Left lung (tissue), 10 donors: ENCODE data around the gene PTPRT. TPM values are rescaled to one million over a fixed set of nuclear protein-coding genes. Genes with fewer than 3 reads are reported as not detected.
A peak's percentile ranks its signal among the peaks of the same experiment; 100 is the strongest.

ENCODE experiments used
- ATAC-seq: fragments of 200-7000 bp; cut with Tn5 transposase; one replicate; pipeline ENCODE4 v1.9.1; 2020; ENCODE audit warnings: moderate library complexity
- DNase-seq, 4 donors: peaks; one replicate each; pipeline ENCODE4 v3.0.0-alpha.2; 2013 to 2020
- H3K27ac ChIP-seq, 2 donors: fragments of 200-600 bp; sonication (generic) in 1 of 2; one replicate each; pipeline versions ENCODE4 v1.5.0 to v1.8.0; 2020 to 2021
- H3K27me3 ChIP-seq, 2 donors: fragments of 200-600 bp; sonication (generic) in 1 of 2; one replicate each; pipeline versions ENCODE4 v1.5.0 to v1.8.0; 2020 to 2021
- H3K36me3 ChIP-seq, 2 donors: fragments of 200-600 bp; sonication (generic) in 1 of 2; one replicate each; pipeline versions ENCODE4 v1.5.0 to v1.8.0; 2020 to 2021
- H3K4me1 ChIP-seq, 2 donors: fragments of 200-600 bp; one replicate each; pipeline ENCODE4 v1.8.0; 2021
- H3K4me3 ChIP-seq, 2 donors: fragments of 200-600 bp; sonication (generic) in 1 of 2; one replicate each; pipeline versions ENCODE4 v1.5.0 to v1.8.0; 2020 to 2021; ENCODE audit warnings: mild to moderate bottlenecking in 1 of 2
- H3K9me3 ChIP-seq, 2 donors: fragments of 200-600 bp; sonication (generic) in 1 of 2; one replicate each; pipeline versions ENCODE4 v1.5.0 to v1.8.0; 2020 to 2021
- CTCF ChIP-seq, 2 donors: fragments of 200-600 bp; sonication (generic) in 1 of 2; IDR thresholded peaks; one replicate each; pipeline versions ENCODE4 v1.5.0 to v1.8.0; 2021; ENCODE audit warnings: antibody characterized with exemption in 2 of 2
- intact Hi-C, 2 donors: fragments of 100-400 bp; cut with DNase I; formaldehyde crosslinking; loops; one replicate each; pipeline versions ENCODE4 v1.11.2 to v1.14.2; 2022
- polyA plus RNA-seq, 6 donors: library from polyadenylated mRNA; unstranded; fragments of 120-200 nt; gene quantifications; one replicate each; pipeline ENCODE4 v1.2.1, GENCODE V29; 2013; ENCODE audit not compliant: insufficient read length in 6 of 6
- total RNA-seq, 2 donors: library from RNA; stranded (reverse); fragmentation: NEBNext Ultra II Directional; extraction: Animal tissue kit (Norgen Biotek cat#: 25700); gene quantifications; one replicate each; pipeline ENCODE4 v1.2.1, GENCODE V29; 2021
- donor health status: DM: no; HTN: yes; CAD: no.
- donor health status: DM: no; HTN: no; CAD: no.

Gene PTPRT
- total and polyA plus RNA-seq, 8 donors: 0.15 to 2.9 (median 1.4) TPM

GRCh38 chr20:42894483-42894882 is 295.2 kb downstream of the PTPRT start:
- Histone ChIP-seq H3K27me3 (no peaks in the 10 kb centered on the region), H3K4me3 (no peak overlapping the region), H3K4me1 (no peaks in the 10 kb centered on the region), H3K27ac (no peak overlapping the region), H3K36me3 (no peaks in the 10 kb centered on the region), H3K9me3 (peaks cover 0 to 6% of the 10 kb centered on the region in 2 donors)
- peak in 2 of 4 donors; percentile 7 to 21 for DNase-seq
- ATAC-seq: no peak
- intact Hi-C loops: no loop called here
- no peak for TF ChIP-seq CTCF (IDR thresholded peaks at IDR 0.05)

GRCh38 chr20:42889517-42889916 is 300.2 kb downstream of the PTPRT start:
- DNase-seq: peak in 1 of 4 donors; percentile 19

GRCh38 chr20:42887281-42887680 is 302.4 kb downstream of the PTPRT start:
- no peak for TF ChIP-seq CTCF (IDR thresholded peaks at IDR 0.05)
- intact Hi-C loops: no loop called here
- ATAC-seq: no peak

More at GRCh38 chr20:42889517-42889916, 300.2 kb downstream of the PTPRT start:
- no peak overlapping the region for H3K4me3 ChIP-seq
- H3K4me1 ChIP-seq: no peaks in the 10 kb centered on the region
- TF ChIP-seq CTCF (IDR thresholded peaks at IDR 0.05): no peak
- H3K27me3 ChIP-seq: no peaks in the 10 kb centered on the region
- ATAC-seq: no peak
- intact Hi-C loops: no loop called here
- no peak overlapping the region for H3K27ac ChIP-seq
- H3K36me3 ChIP-seq: no peaks in the 10 kb centered on the region
- peaks cover 0 to 6% of the 10 kb centered on the region in 2 donors for H3K9me3 ChIP-seq

GRCh38 chr20:42886801-42887200 is 302.9 kb downstream of the PTPRT start:
- intact Hi-C loops: no loop called here
- TF ChIP-seq CTCF (IDR thresholded peaks at IDR 0.05): no peak
- H3K27ac ChIP-seq: no peak overlapping the region
- no peak overlapping the region for H3K4me3 ChIP-seq
- DNase-seq (no peak), ATAC-seq (no peak)
- no peaks in the 10 kb centered on the region for H3K27me3 ChIP-seq
- H3K4me1 ChIP-seq: no peaks in the 10 kb centered on the region
- peaks cover 0 to 6% of the 10 kb centered on the region in 2 donors for H3K9me3 ChIP-seq
- no peaks in the 10 kb centered on the region for H3K36me3 ChIP-seq

More at GRCh38 chr20:42887281-42887680, 302.4 kb downstream of the PTPRT start:
- Histone ChIP-seq H3K4me3 (no peak overlapping the region), H3K27ac (no peak overlapping the region), H3K4me1 (no peaks in the 10 kb centered on the region), H3K36me3 (no peaks in the 10 kb centered on the region), H3K9me3 (peaks cover 0 to 6% of the 10 kb centered on the region in 2 donors), H3K27me3 (no peaks in the 10 kb centered on the region)
- DNase-seq: no peak

GRCh38 chr20:42886046-42886445 is 303.7 kb downstream of the PTPRT start:
- intact Hi-C loops: no loop called here
- H3K27me3 ChIP-seq: no peaks in the 10 kb centered on the region
- H3K27ac ChIP-seq: no peak overlapping the region
- ATAC-seq (no peak), DNase-seq (no peak)
- H3K9me3 ChIP-seq: peaks cover 0 to 4% of the 10 kb centered on the region in 2 donors
- no peaks in the 10 kb centered on the region for H3K36me3 ChIP-seq
- no peak overlapping the region for H3K4me3 ChIP-seq
- no peaks in the 10 kb centered on the region for H3K4me1 ChIP-seq
- TF ChIP-seq CTCF (IDR thresholded peaks at IDR 0.05): no peak
